Fibroblast of lung (primary cell): Measurements from ENCODE around the gene WDPCP. TPM values are rescaled to one million over a fixed set of nuclear protein-coding genes. Genes with fewer than 3 reads are reported as not detected.

Source experiments
- DNase-seq, 2 donors: peaks; one replicate each; pipeline versions ENCODE4 v3.0.0 to v3.0.0-alpha.2; 2010; ENCODE audit warnings: low read depth in 2 of 2
- H2AFZ ChIP-seq: 2 replicates; pipeline ENCODE4 v1.5.1; 2012; ENCODE audit warnings: low read length, control low read depth, inconsistent platforms
- H3K27ac ChIP-seq: 2 replicates; pipeline ENCODE4 v1.5.1; 2011; ENCODE audit warnings: low read length, control low read depth; ENCODE audit not compliant: insufficient read depth
- H3K27me3 ChIP-seq: 2 replicates; pipeline ENCODE4 v1.5.1; 2011; ENCODE audit warnings: mild to moderate bottlenecking, low read length; ENCODE audit not compliant: control insufficient read depth, insufficient read depth
- H3K36me3 ChIP-seq: 2 replicates; pipeline ENCODE4 v1.5.1; 2011; ENCODE audit warnings: low read length; ENCODE audit not compliant: control insufficient read depth, insufficient read depth
- H3K4me1 ChIP-seq: 2 replicates; pipeline ENCODE4 v1.5.1; 2011; ENCODE audit warnings: low read length; ENCODE audit not compliant: control insufficient read depth, insufficient read depth; ENCODE audit errors: extremely low read depth
- H3K4me2 ChIP-seq: 2 replicates; pipeline ENCODE4 v1.5.1; 2011; ENCODE audit warnings: low read length, control low read depth; ENCODE audit not compliant: insufficient read depth; ENCODE audit errors: extremely low read depth
- H3K4me3 ChIP-seq, 4 experiments: fragments of 200-600 bp in 1 of 4; sonication (generic) in 1 of 4; replicated peaks in 1 of 4; 2 replicates each; pipeline ENCODE4 v1.5.1; 2011 to 2016; ENCODE audit warnings: low read length in 4 of 4, low read depth in 3 of 4, mild to moderate bottlenecking in 3 of 4, control low read depth in 2 of 4, inconsistent platforms in 1 of 4, mixed read lengths in 1 of 4; ENCODE audit not compliant: insufficient read depth in 1 of 4; ENCODE audit errors: control extremely low read depth in 1 of 4
- H3K79me2 ChIP-seq: 2 replicates; pipeline ENCODE4 v1.5.1; 2012; ENCODE audit warnings: mild to moderate bottlenecking, low read length, inconsistent platforms; ENCODE audit not compliant: control insufficient read depth, insufficient read depth
- H3K9ac ChIP-seq: 2 replicates; pipeline ENCODE4 v1.5.1; 2011; ENCODE audit warnings: mild to moderate bottlenecking, low read length, control low read depth; ENCODE audit not compliant: insufficient read depth
- H3K9me3 ChIP-seq: 2 replicates; pipeline ENCODE4 v1.5.1; 2012; ENCODE audit warnings: low read depth, low read length; ENCODE audit not compliant: control insufficient read depth, insufficient read depth
- H4K20me1 ChIP-seq: 2 replicates; pipeline ENCODE4 v1.5.1; 2011; ENCODE audit warnings: low read length; ENCODE audit not compliant: control insufficient read depth, insufficient read depth; ENCODE audit errors: extremely low read depth
- EZH2 ChIP-seq: IDR thresholded peaks from 2 replicates; pipeline ENCODE4 v1.5.1; 2012; ENCODE audit warnings: low read length, control low read depth, mild to moderate bottlenecking; ENCODE audit errors: missing control alignments
- polyA plus RNA-seq, 2 donors: library from polyadenylated mRNA; depleted of rRNA in 1 of 2; stranded (reverse) in 1 of 2; unstranded in 1 of 2; fragments of >200 nt; gene quantifications; 2 replicates each; pipeline ENCODE4 v1.2.1, GENCODE V29; 2011 to 2012; ENCODE audit warnings: missing spikeins in 1 of 2
- total RNA-seq: library from RNA; depleted of rRNA; stranded (reverse); fragments of >200 nt; gene quantifications from 2 replicates; pipeline ENCODE4 v1.2.1, GENCODE V29; 2014
- TF ChIP-seq, protein P1 (sequence below), 2 donors: IDR thresholded peaks in 1 of 2; conservative IDR thresholded peaks in 1 of 2; 1 replicate in 1 of 2; 2 replicates in 1 of 2; pipeline ENCODE4 v1.5.1; 2011 to 2012; ENCODE audit warnings: low read length in 2 of 2, control low read depth in 1 of 2, inconsistent platforms in 1 of 2, low read depth in 1 of 2, mild to moderate bottlenecking in 1 of 2

The WDPCP gene
- total and polyA plus RNA-seq, 2 donors (not counting 1 experiment from before 2014, with no cell fraction given) = 5.2 to 8.4 TPM

- no peak for DNase-seq
- H3K36me3 ChIP-seq = no peaks in the 10 kb centered on the region
- no peaks in the 10 kb centered on the region for H3K27me3 ChIP-seq
- TF ChIP-seq, protein P1, sequence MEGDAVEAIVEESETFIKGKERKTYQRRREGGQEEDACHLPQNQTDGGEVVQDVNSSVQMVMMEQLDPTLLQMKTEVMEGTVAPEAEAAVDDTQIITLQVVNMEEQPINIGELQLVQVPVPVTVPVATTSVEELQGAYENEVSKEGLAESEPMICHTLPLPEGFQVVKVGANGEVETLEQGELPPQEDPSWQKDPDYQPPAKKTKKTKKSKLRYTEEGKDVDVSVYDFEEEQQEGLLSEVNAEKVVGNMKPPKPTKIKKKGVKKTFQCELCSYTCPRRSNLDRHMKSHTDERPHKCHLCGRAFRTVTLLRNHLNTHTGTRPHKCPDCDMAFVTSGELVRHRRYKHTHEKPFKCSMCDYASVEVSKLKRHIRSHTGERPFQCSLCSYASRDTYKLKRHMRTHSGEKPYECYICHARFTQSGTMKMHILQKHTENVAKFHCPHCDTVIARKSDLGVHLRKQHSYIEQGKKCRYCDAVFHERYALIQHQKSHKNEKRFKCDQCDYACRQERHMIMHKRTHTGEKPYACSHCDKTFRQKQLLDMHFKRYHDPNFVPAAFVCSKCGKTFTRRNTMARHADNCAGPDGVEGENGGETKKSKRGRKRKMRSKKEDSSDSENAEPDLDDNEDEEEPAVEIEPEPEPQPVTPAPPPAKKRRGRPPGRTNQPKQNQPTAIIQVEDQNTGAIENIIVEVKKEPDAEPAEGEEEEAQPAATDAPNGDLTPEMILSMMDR (conservative IDR thresholded peaks at IDR 0.05 in 1 of 2, IDR thresholded peaks at IDR 0.05 in 1 of 2; ENCODE audit: low read depth in 1 of 2, low read length in 2 of 2) = no peak
- no peak for TF ChIP-seq EZH2
- no peaks in the 10 kb centered on the region for H3K4me1 ChIP-seq
- H3K4me3 ChIP-seq = no peak overlapping the region
- H3K9me3 ChIP-seq = no peaks in the 10 kb centered on the region
- H3K4me2 ChIP-seq = no peak overlapping the region
- H2AFZ ChIP-seq = no peak overlapping the region
- H3K79me2 ChIP-seq = no peaks in the 10 kb centered on the region
- no peak overlapping the region for H3K27ac ChIP-seq
- no peak overlapping the region for H3K9ac ChIP-seq
- H4K20me1 ChIP-seq = no peaks in the 10 kb centered on the region
Measured at GRCh38 chr2:63463142-63463541, 125.1 kb downstream of the WDPCP start.

GRCh38 chr2:63446658-63447057 is 141.6 kb downstream of the WDPCP start:
- Histone ChIP-seq H2AFZ (no peak overlapping the region), H3K9ac (no peak overlapping the region), H3K27me3 (no peaks in the 10 kb centered on the region), H3K4me1 (no peaks in the 10 kb centered on the region), H4K20me1 (no peaks in the 10 kb centered on the region), H3K4me3 (no peak overlapping the region), H3K4me2 (no peak overlapping the region), H3K36me3 (no peaks in the 10 kb centered on the region), H3K27ac (no peak overlapping the region), H3K79me2 (no peaks in the 10 kb centered on the region), H3K9me3 (no peaks in the 10 kb centered on the region)
- TF ChIP-seq, protein P1 (conservative IDR thresholded peaks at IDR 0.05 in 1 of 2, IDR thresholded peaks at IDR 0.05 in 1 of 2; ENCODE audit: low read depth in 1 of 2, low read length in 2 of 2) = no peak
- TF ChIP-seq EZH2 = no peak
- no peak for DNase-seq

GRCh38 chr2:63444565-63445288 is 143.6 kb downstream of the WDPCP start:
- no peaks in the 10 kb centered on the region for H3K27me3 ChIP-seq
- H2AFZ ChIP-seq = no peak overlapping the region
- H3K4me2 ChIP-seq = no peak overlapping the region
- H3K4me1 ChIP-seq = no peaks in the 10 kb centered on the region
- no peaks in the 10 kb centered on the region for H3K36me3 ChIP-seq
- no peak overlapping the region for H3K4me3 ChIP-seq
- no peaks in the 10 kb centered on the region for H4K20me1 ChIP-seq
- H3K79me2 ChIP-seq = no peaks in the 10 kb centered on the region
- no peak overlapping the region for H3K9ac ChIP-seq
- H3K9me3 ChIP-seq = no peaks in the 10 kb centered on the region
- no peak for DNase-seq
- H3K27ac ChIP-seq = no peak overlapping the region
- no peak for TF ChIP-seq EZH2
- TF ChIP-seq, protein P1 (conservative IDR thresholded peaks at IDR 0.05 in 1 of 2, IDR thresholded peaks at IDR 0.05 in 1 of 2; ENCODE audit: low read depth in 1 of 2, low read length in 2 of 2) = no peak
